Endothelial cell of umbilical vein (primary cell): Measurements from ENCODE around the gene SCGB2A2. TPM values are rescaled to one million over a fixed set of nuclear protein-coding genes. Genes with fewer than 3 reads are reported as not detected.

ENCODE experiments used
- BruUV-seq: library from RNA; stranded (reverse); fragments of 400-500 nt; replicated peaks from 2 replicates; lab custom pipeline; 2021; lab: Mats Ljungman, UMichigan
- CTCF ChIA-PET: fragments of 300-600, 350-600 bp; sonication (Branson Sonifier 250); formaldehyde crosslinking; loops from one replicate; lab custom pipeline; 2021; ENCODE audit warnings: antibody characterized with exemption, inconsistent platforms; lab: Charles Lee
- POLR2A ChIA-PET: fragments of 300-600, 350-600 bp; sonication (Branson Sonifier 250); formaldehyde crosslinking; loops from one replicate; lab custom pipeline; 2021; ENCODE audit warnings: antibody characterized with exemption, inconsistent platforms; lab: Charles Lee
- DNase-seq: peaks from one replicate; pipeline ENCODE4 v3.0.0-alpha.2; 2011; ENCODE audit warnings: low read depth, low spot score
- FAIRE-seq: peaks from 2 replicates; lab custom pipeline; 2011; peaks lifted over from hg19 to GRCh38; lab: Jason Lieb, UNC
- H2AFZ ChIP-seq: 2 replicates; pipeline ENCODE4 v1.6.0; 2012; ENCODE audit warnings: low read depth, low read length, control low read depth, inconsistent platforms
- H3K27ac ChIP-seq: 2 replicates; pipeline ENCODE4 v1.5.1; 2011; ENCODE audit warnings: low read depth, mild to moderate bottlenecking, control low read depth, low read length, moderate library complexity; ENCODE audit not compliant: insufficient read depth
- H3K27me3 ChIP-seq, 2 experiments: 2 replicates each; pipeline versions ENCODE4 v1.6.0 to v1.6.1; 2011; ENCODE audit warnings: low read length in 2 of 2, mixed read lengths in 1 of 2; ENCODE audit not compliant: control insufficient read depth in 2 of 2, insufficient read depth in 2 of 2
- H3K36me3 ChIP-seq, 2 experiments: 2 replicates in 1 of 2; 3 replicates in 1 of 2; pipeline ENCODE4 v1.5.1; 2011; ENCODE audit warnings: low read length in 2 of 2, mild to moderate bottlenecking in 1 of 2, moderate library complexity in 1 of 2; ENCODE audit not compliant: control insufficient read depth in 2 of 2, insufficient read depth in 2 of 2; ENCODE audit errors: extremely low read depth in 1 of 2
- H3K4me1 ChIP-seq: 3 replicates; pipeline ENCODE4 v1.5.1; 2011; ENCODE audit warnings: mild to moderate bottlenecking, low read length; ENCODE audit not compliant: control insufficient read depth, insufficient read depth; ENCODE audit errors: extremely low read depth
- H3K4me2 ChIP-seq: 2 replicates; pipeline ENCODE4 v1.6.1; 2011; ENCODE audit warnings: low read length, control low read depth, mixed read lengths; ENCODE audit not compliant: insufficient read depth
- H3K4me3 ChIP-seq, 3 experiments: fragments of 200-600 bp in 1 of 3; sonication (generic), shearing (Covaris generic) in 1 of 3; replicated peaks in 1 of 3; 2 replicates each; pipeline ENCODE4 v1.5.1; 2011 to 2016; ENCODE audit warnings: control low read depth in 3 of 3, low read length in 3 of 3, mild to moderate bottlenecking in 2 of 3, inconsistent platforms in 1 of 3, low read depth in 1 of 3, moderate library complexity in 1 of 3; ENCODE audit not compliant: insufficient read depth in 1 of 3
- H3K79me2 ChIP-seq: 2 replicates; pipeline ENCODE4 v1.6.0; 2012; ENCODE audit warnings: low read length, inconsistent platforms; ENCODE audit not compliant: control insufficient read depth, insufficient read depth
- H3K9ac ChIP-seq: replicated peaks from 2 replicates; pipeline ENCODE3; 2011; ENCODE audit warnings: low read length, control low read depth; ENCODE audit not compliant: insufficient read depth; ENCODE audit errors: extremely low read depth
- H3K9me1 ChIP-seq: replicated peaks from 3 replicates; pipeline ENCODE4 v1.6.0; 2011; ENCODE audit warnings: mild to moderate bottlenecking, low read length; ENCODE audit not compliant: control insufficient read depth, insufficient read depth; ENCODE audit errors: extremely low read depth
- H3K9me3 ChIP-seq: replicated peaks from 2 replicates; pipeline ENCODE4 v1.5.1; 2012; ENCODE audit warnings: low read length, inconsistent platforms; ENCODE audit not compliant: control insufficient read depth, insufficient read depth
- H4K20me1 ChIP-seq: replicated peaks from 2 replicates; pipeline ENCODE3; 2011; ENCODE audit warnings: mild to moderate bottlenecking, low read length; ENCODE audit not compliant: control insufficient read depth, insufficient read depth; ENCODE audit errors: extremely low read depth
- CTCF ChIP-seq, 2 donors: IDR thresholded peaks; 1 replicate in 1 of 2; 2 replicates in 1 of 2; pipeline ENCODE4 v1.5.1; 2011; ENCODE audit warnings: low read length in 2 of 2, mild to moderate bottlenecking in 2 of 2, moderate library complexity in 2 of 2, control low read depth in 1 of 2, inconsistent platforms in 1 of 2, low read depth in 1 of 2; ENCODE audit not compliant: insufficient read depth in 1 of 2; ENCODE audit errors: extremely low read depth in 1 of 2
- EZH2 ChIP-seq: IDR thresholded peaks from 2 replicates; pipeline ENCODE4 v1.6.1; 2012; ENCODE audit warnings: borderline replicate concordance, low read depth, mild to moderate bottlenecking, moderate library complexity, low read length, inconsistent platforms; ENCODE audit not compliant: severe bottlenecking
- FOS ChIP-seq: IDR thresholded peaks from 2 replicates; pipeline ENCODE4 v1.6.1; 2011; ENCODE audit warnings: mild to moderate bottlenecking, low read length, moderate library complexity, borderline replicate concordance; ENCODE audit not compliant: insufficient read depth
- GATA2 ChIP-seq: IDR thresholded peaks from 2 replicates; pipeline ENCODE4 v1.7.0; 2011; ENCODE audit warnings: low read depth, mild to moderate bottlenecking, moderate library complexity, mixed read lengths, low read length; ENCODE audit not compliant: insufficient read length, insufficient read depth
- JUN ChIP-seq: IDR thresholded peaks from 2 replicates; pipeline ENCODE4 v1.6.1; 2011; ENCODE audit warnings: borderline replicate concordance, low read depth; ENCODE audit not compliant: insufficient read length, insufficient read depth
- MYC ChIP-seq: IDR thresholded peaks from one replicate; pipeline ENCODE4 v1.6.1; 2011; ENCODE audit warnings: mild to moderate bottlenecking, low read depth, low read length
- POLR2A ChIP-seq: IDR thresholded peaks from 2 replicates; pipeline ENCODE4 v1.6.1; 2012; ENCODE audit warnings: low read depth, mild to moderate bottlenecking, control low read depth, low read length
- POLR2AphosphoS5 ChIP-seq: IDR thresholded peaks from 2 replicates; pipeline ENCODE4 v1.6.1; 2012; ENCODE audit warnings: low read depth, mild to moderate bottlenecking, control low read depth, low read length, moderate library complexity; ENCODE audit not compliant: insufficient read depth
- dilution Hi-C: fragments of 300-500 bp; cut with MboI; formaldehyde crosslinking; loops from one replicate; pipeline ENCODE4 v1.15.0; 2019; ENCODE audit warnings: low sequenced_read_pairs; ENCODE audit not compliant: extremely low pct_ligation_motif_present
- intact Hi-C: fragments of 100-400 bp; cut with micrococcal nuclease; formaldehyde crosslinking; loops from one replicate; pipeline ENCODE4 v1.10.0; 2022
- polyA plus RNA-seq, 4 experiments: library from polyadenylated mRNA; depleted of rRNA in 3 of 4; stranded (reverse) in 3 of 4; unstranded in 1 of 4; fragments of >200 nt; gene quantifications; 2 replicates each; pipeline versions ENCODE4 v1.2.1 to v1.2.3, GENCODE V29; 2011 to 2012; ENCODE audit warnings: missing spikeins in 1 of 4
- total RNA-seq: library from RNA; stranded (reverse); gene quantifications from 2 replicates; pipeline ENCODE4 v1.2.3, GENCODE V29; 2021
- TF ChIP-seq, protein P1 (sequence below): IDR thresholded peaks from 2 replicates; pipeline ENCODE4 v1.6.1; 2011; ENCODE audit not compliant: insufficient read depth, insufficient read length

Gene SCGB2A2
- total and polyA plus RNA-seq, 2 donors (not counting 3 experiments of a cell fraction or from before 2014, with no cell fraction given): not detected

GRCh38 chr11:62253999-62254542 is 15.9 kb upstream of the SCGB2A2 start:
- dilution Hi-C loops (no loop called here), intact Hi-C loops (no loop called here)
- DNase-seq (no peak), FAIRE-seq (no peak)
- Histone ChIP-seq H3K9ac (no peak overlapping the region), H3K79me2 (no peaks in the 10 kb centered on the region), H3K27me3 (peaks cover 2 to 12% of the 10 kb centered on the region in 2 experiments), H3K9me1 (no peaks in the 10 kb centered on the region), H3K4me3 (no peak overlapping the region), H4K20me1 (no peaks in the 10 kb centered on the region), H2AFZ (no peak overlapping the region), H3K27ac (no peak overlapping the region), H3K4me2 (no peak overlapping the region), H3K9me3 (no peaks in the 10 kb centered on the region), H3K36me3 (no peaks in the 10 kb centered on the region), H3K4me1 (no peaks in the 10 kb centered on the region)
- BruUV-seq: no TSS peak
- TF ChIP-seq EZH2 (no peak), POLR2AphosphoS5 (no peak), FOS (no peak), JUN (no peak), POLR2A (no peak), MYC (no peak), GATA2 (no peak), CTCF (IDR thresholded peaks at IDR 0.05; ENCODE audit: extremely low read depth in 1 of 2, insufficient read depth in 1 of 2, low read depth in 1 of 2, low read length in 2 of 2) (no peak)
- TF ChIP-seq, protein P1, sequence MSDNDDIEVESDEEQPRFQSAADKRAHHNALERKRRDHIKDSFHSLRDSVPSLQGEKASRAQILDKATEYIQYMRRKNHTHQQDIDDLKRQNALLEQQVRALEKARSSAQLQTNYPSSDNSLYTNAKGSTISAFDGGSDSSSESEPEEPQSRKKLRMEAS: no peak
- ChIA-PET CTCF (interaction anchor here (0.8 kb wide), 1 partner anchor 86 kb away, joined by 3 read pairs; no protein-coding TSS in a partner anchor), POLR2A (no interaction called here)
